ENCODE results near the gene PHLPP1. TPM values are rescaled to one million over a fixed set of nuclear protein-coding genes. Genes with fewer than 3 reads are reported as not detected.

PHLPP1 gene
- total RNA-seq, 1 experiment from 2014 or later: 14.1 TPM

GRCh38 chr18:62990653-62991052, 275.3 kb downstream of the PHLPP1 start:
- no peaks in the 10 kb centered on the region for H3K4me1 ChIP-seq (ENCODE audit: insufficient read depth, low read length)
- H3K27ac ChIP-seq (ENCODE audit: low read length): no peak overlapping the region
- no TSS peak for BruUV-seq (replicated peaks)
- H3K4me2 ChIP-seq (ENCODE audit: low read length): no peak overlapping the region
- DNase-seq: no peak
- intact Hi-C loops (cut with micrococcal nuclease): no loop called here
- no peak for ATAC-seq
- no peaks in the 10 kb centered on the region for H3K9me2 ChIP-seq (replicated peaks; ENCODE audit: low read length)
- no peaks in the 10 kb centered on the region for H3K79me2 ChIP-seq (ENCODE audit: low read length)
- ChIA-PET CTCF (no interaction called here), POLR2A (ENCODE audit: unreplicated experiment) (no interaction called here)
- H3K9me3 ChIP-seq (ENCODE audit: low read length): no peaks in the 10 kb centered on the region
- H3K36me3 ChIP-seq (ENCODE audit: low read depth, low read length): no peaks in the 10 kb centered on the region
- no peak overlapping the region for H2AFZ ChIP-seq (ENCODE audit: low read length)
- H4K20me1 ChIP-seq (ENCODE audit: low read length): no peaks in the 10 kb centered on the region
- no peak overlapping the region for H3K9ac ChIP-seq (ENCODE audit: low read length)
- H3K27me3 ChIP-seq (ENCODE audit: low read length): no peaks in the 10 kb centered on the region
- no peak overlapping the region for H3K4me3 ChIP-seq (ENCODE audit: low read length)
- no peak for TF ChIP-seq CTCF (conservative IDR thresholded peaks at IDR 0.05; ENCODE audit: low read depth, low read length)
- TF ChIP-seq EZH2phosphoT487 (IDR thresholded peaks at IDR 0.05; ENCODE audit: borderline replicate concordance, low read length): no peak
- TF ChIP-seq EZH2 (IDR thresholded peaks at IDR 0.05; ENCODE audit: low read length, unreplicated experiment): no peak
- H3F3A ChIP-seq (ENCODE audit: low read length, unreplicated experiment): no peaks in the 10 kb centered on the region

GRCh38 chr18:62991389-62991788, 276.0 kb downstream of the PHLPP1 start:
- DNase-seq (no peak), ATAC-seq (no peak)
- Histone ChIP-seq H3F3A (ENCODE audit: low read length, unreplicated experiment) (no peaks in the 10 kb centered on the region), H3K36me3 (ENCODE audit: low read depth, low read length) (no peaks in the 10 kb centered on the region), H3K79me2 (ENCODE audit: low read length) (no peaks in the 10 kb centered on the region), H3K4me2 (ENCODE audit: low read length) (no peak overlapping the region), H3K9ac (ENCODE audit: low read length) (no peak overlapping the region), H3K9me3 (ENCODE audit: low read length) (no peaks in the 10 kb centered on the region), H3K27ac (ENCODE audit: low read length) (no peak overlapping the region), H2AFZ (ENCODE audit: low read length) (no peak overlapping the region), H3K27me3 (ENCODE audit: low read length) (no peaks in the 10 kb centered on the region), H3K9me2 (replicated peaks; ENCODE audit: low read length) (no peaks in the 10 kb centered on the region), H3K4me1 (ENCODE audit: insufficient read depth, low read length) (no peaks in the 10 kb centered on the region), H4K20me1 (ENCODE audit: low read length) (no peaks in the 10 kb centered on the region), H3K4me3 (ENCODE audit: low read length) (no peak overlapping the region)
- BruUV-seq (replicated peaks): no TSS peak
- intact Hi-C loops (cut with micrococcal nuclease): no loop called here
- ChIA-PET CTCF (no interaction called here), POLR2A (ENCODE audit: unreplicated experiment) (no interaction called here)
- no peak for TF ChIP-seq EZH2 (IDR thresholded peaks at IDR 0.05; ENCODE audit: low read length, unreplicated experiment)

GRCh38 chr18:62991959-62992358, 276.6 kb downstream of the PHLPP1 start:
- no peak overlapping the region for H3K9ac ChIP-seq (ENCODE audit: low read length)
- H3K9me2 ChIP-seq (replicated peaks; ENCODE audit: low read length): no peaks in the 10 kb centered on the region
- no peak overlapping the region for H2AFZ ChIP-seq (ENCODE audit: low read length)
- no peaks in the 10 kb centered on the region for H3K27me3 ChIP-seq (ENCODE audit: low read length)
- no peaks in the 10 kb centered on the region for H3K4me1 ChIP-seq (ENCODE audit: insufficient read depth, low read length)
- POLR2A ChIA-PET (ENCODE audit: unreplicated experiment): no interaction called here
- no peak overlapping the region for H3K4me2 ChIP-seq (ENCODE audit: low read length)
- intact Hi-C loops (cut with micrococcal nuclease): no loop called here
- no peaks in the 10 kb centered on the region for H3K36me3 ChIP-seq (ENCODE audit: low read depth, low read length)
- H4K20me1 ChIP-seq (ENCODE audit: low read length): no peaks in the 10 kb centered on the region
- CTCF ChIA-PET: no interaction called here
- ATAC-seq: no peak
- no TSS peak for BruUV-seq (replicated peaks)
- TF ChIP-seq CTCF (conservative IDR thresholded peaks at IDR 0.05; ENCODE audit: low read depth, low read length) (0 out of 2 replicates have a peak, but pooled peaks have one; percentile 20), EZH2phosphoT487 (IDR thresholded peaks at IDR 0.05; ENCODE audit: borderline replicate concordance, low read length) (no peak)
- no peak overlapping the region for H3K4me3 ChIP-seq (ENCODE audit: low read length)
- H3F3A ChIP-seq (ENCODE audit: low read length, unreplicated experiment): no peaks in the 10 kb centered on the region
- H3K27ac ChIP-seq (ENCODE audit: low read length): no peak overlapping the region
- no peaks in the 10 kb centered on the region for H3K9me3 ChIP-seq (ENCODE audit: low read length)
- no peak for DNase-seq
- H3K79me2 ChIP-seq (ENCODE audit: low read length): no peaks in the 10 kb centered on the region

Data from PC-3 (cell line).